Stimulated activated CD8-positive, alpha-beta memory T cell treated with anti-CD3 and anti-CD28 coated beads, Interleukin-15, amount 100 ng/mL, for 1 hour (primary cell): ENCODE measurements around the gene OSBPL10.
"Not testable (repeated sequence)": the region's sequence is repeated elsewhere in the genome, so short reads cannot be mapped to it uniquely, and the experiment has no call there.

Experiments used
- DNase-seq: peaks from one replicate; pipeline ENCODE4 v3.0.0-alpha.2; 2020; ENCODE audit warnings: low read depth

OSBPL10 gene

GRCh38 chr3:31810991-31811433 lies 170.1 kb downstream of the OSBPL10 start:
- DNase-seq = no peak

- DNase-seq = no peak
Observed at GRCh38 chr3:31808143-31808720, 172.8 kb downstream of the OSBPL10 start.

GRCh38 chr3:31804251-31805051 lies 176.6 kb downstream of the OSBPL10 start:
- no peak for DNase-seq

- DNase-seq = no peak
Observed at GRCh38 chr3:31802981-31803740, 177.9 kb downstream of the OSBPL10 start.

- no peak for DNase-seq
Observed at GRCh38 chr3:31800436-31800835, 180.6 kb downstream of the OSBPL10 start.

GRCh38 chr3:31798840-31799239 lies 182.2 kb downstream of the OSBPL10 start:
- no peak for DNase-seq

GRCh38 chr3:31793821-31794220 lies 187.2 kb downstream of the OSBPL10 start:
- DNase-seq = no peak

GRCh38 chr3:31791090-31791430 lies 190.0 kb downstream of the OSBPL10 start:
- DNase-seq = no peak

GRCh38 chr3:31790193-31791089 lies 190.6 kb downstream of the OSBPL10 start:
- no peak for DNase-seq

GRCh38 chr3:31789429-31789828 lies 191.6 kb downstream of the OSBPL10 start:
- DNase-seq = no peak

- no peak for DNase-seq
Observed at GRCh38 chr3:31785734-31786133, 195.3 kb downstream of the OSBPL10 start.

GRCh38 chr3:31785286-31785685 lies 195.8 kb downstream of the OSBPL10 start:
- DNase-seq = no peak

GRCh38 chr3:31783851-31784250 lies 197.2 kb downstream of the OSBPL10 start:
- not testable (repeated sequence) for DNase-seq

- not testable (repeated sequence) for DNase-seq
Observed at GRCh38 chr3:31782306-31782705, 198.8 kb downstream of the OSBPL10 start.

GRCh38 chr3:31779514-31779913 lies 201.5 kb downstream of the OSBPL10 start:
- no peak for DNase-seq

GRCh38 chr3:31777887-31778286 lies 203.2 kb downstream of the OSBPL10 start:
- DNase-seq = no peak

GRCh38 chr3:31777092-31777491 lies 204.0 kb downstream of the OSBPL10 start:
- no peak for DNase-seq

GRCh38 chr3:31776016-31776415 lies 205.0 kb downstream of the OSBPL10 start:
- no peak for DNase-seq

- DNase-seq = no peak
Observed at GRCh38 chr3:31775383-31775782, 205.7 kb downstream of the OSBPL10 start.

GRCh38 chr3:31772758-31773473 lies 208.1 kb downstream of the OSBPL10 start:
- DNase-seq = no peak

GRCh38 chr3:31772272-31772671 lies 208.8 kb downstream of the OSBPL10 start:
- no peak for DNase-seq
